B cell (primary cell): ENCODE measurements around the gene CADM2. TPM values are rescaled to one million over a fixed set of nuclear protein-coding genes. Genes with fewer than 3 reads are reported as not detected.

Experiments
- ATAC-seq: fragments of 200-7000 bp; cut with Tn5 transposase; one replicate; pipeline ENCODE4 v1.10.0; 2021; ENCODE audit warnings: low read depth, mild to moderate bottlenecking, moderate number of reproducible peaks, moderate library complexity
- CTCF ChIA-PET: fragments of 350-600 bp; sonication (Branson Sonifier 250); formaldehyde crosslinking; loops from one replicate; lab custom pipeline; 2021; ENCODE audit warnings: antibody characterized with exemption, inconsistent platforms; lab: Charles Lee
- POLR2A ChIA-PET: fragments of 350-600 bp; sonication (Branson Sonifier 250); formaldehyde crosslinking; loops from one replicate; lab custom pipeline; 2021; ENCODE audit warnings: antibody characterized with exemption; lab: Charles Lee
- DNase-seq: peaks from one replicate; pipeline ENCODE4 v3.0.0; 2013
- H2AFZ ChIP-seq: 2 replicates; pipeline ENCODE4 v1.6.1; 2012; ENCODE audit warnings: mild to moderate bottlenecking, low read depth, low read length; ENCODE audit not compliant: insufficient read depth, poor library complexity, severe bottlenecking
- H3K27ac ChIP-seq, 2 donors: 1 replicate in 1 of 2; 2 replicates in 1 of 2; pipeline ENCODE4 v1.5.1; 2012 to 2013; ENCODE audit warnings: low read length in 2 of 2, mild to moderate bottlenecking in 2 of 2, moderate library complexity in 1 of 2
- H3K27me3 ChIP-seq, 4 experiments: fragments of 200-600 bp in 1 of 4; sonication (generic) in 1 of 4; replicated peaks in 1 of 4; 1 replicate in 2 of 4; 2 replicates in 2 of 4; pipeline versions ENCODE4 v1.6.1 to v1.7.0; 2013 to 2016; ENCODE audit warnings: low read length in 3 of 4, mild to moderate bottlenecking in 2 of 4, mixed read lengths in 1 of 4, moderate library complexity in 1 of 4; ENCODE audit not compliant: insufficient read depth in 4 of 4, control insufficient read depth in 3 of 4; ENCODE audit errors: control extremely low read depth in 1 of 4
- H3K36me3 ChIP-seq, 2 experiments: replicated peaks in 1 of 2; 1 replicate in 1 of 2; 2 replicates in 1 of 2; pipeline versions ENCODE4 v1.6.1 to v1.7.1; 2013; ENCODE audit warnings: low read length in 1 of 2; ENCODE audit not compliant: insufficient read depth in 2 of 2, control insufficient read depth in 1 of 2; ENCODE audit errors: control extremely low read depth in 1 of 2, extremely low read depth in 1 of 2
- H3K4me1 ChIP-seq, 2 donors: fragments of 200-600 bp in 1 of 2; sonication (generic) in 1 of 2; 1 replicate in 1 of 2; 2 replicates in 1 of 2; pipeline versions ENCODE4 v1.5.1 to v1.6.1; 2013 to 2017; ENCODE audit warnings: low read length in 2 of 2; ENCODE audit not compliant: control insufficient read depth in 2 of 2, insufficient read depth in 2 of 2
- H3K4me2 ChIP-seq: replicated peaks from 2 replicates; pipeline ENCODE3; 2012; ENCODE audit warnings: mild to moderate bottlenecking, low read depth, low read length; ENCODE audit not compliant: poor library complexity, severe bottlenecking
- H3K4me3 ChIP-seq, 5 experiments: fragments of 200-600 bp in 1 of 5; sonication (generic) in 1 of 5; 1 replicate in 3 of 5; 2 replicates in 2 of 5; pipeline versions ENCODE4 v1.5.1 to v1.7.0; 2011 to 2016; ENCODE audit warnings: low read length in 4 of 5, mild to moderate bottlenecking in 4 of 5, low read depth in 2 of 5, control low read depth in 1 of 5, moderate library complexity in 1 of 5; ENCODE audit not compliant: insufficient read depth in 1 of 5; ENCODE audit errors: control extremely low read depth in 1 of 5, extremely low read depth in 1 of 5
- H3K79me2 ChIP-seq: fragments of 200-600 bp; sonication (generic); one replicate; pipeline ENCODE4 v1.6.0; 2016; ENCODE audit warnings: low read length; ENCODE audit not compliant: control insufficient read depth, insufficient read depth
- H3K9ac ChIP-seq: fragments of 200-600 bp; sonication (generic); 2 replicates; pipeline ENCODE4 v1.6.1; 2017; ENCODE audit warnings: mild to moderate bottlenecking, low read length, moderate library complexity
- H3K9me3 ChIP-seq, 3 donors: one replicate each; pipeline versions ENCODE4 v1.6.1 to v1.7.1; 2013; ENCODE audit warnings: low read length in 2 of 3; ENCODE audit not compliant: control insufficient read depth in 2 of 3, insufficient read depth in 1 of 3; ENCODE audit errors: control extremely low read depth in 1 of 3
- H4K20me1 ChIP-seq: 2 replicates; pipeline ENCODE4 v1.6.0; 2012; ENCODE audit warnings: mild to moderate bottlenecking, low read length; ENCODE audit not compliant: insufficient read depth, control insufficient read depth, poor library complexity, severe bottlenecking
- H3K27ac Mint-ChIP-seq: one replicate; pipeline ENCODE4 v1.8.0; 2021; ENCODE audit warnings: mixed read lengths
- H3K27me3 Mint-ChIP-seq: one replicate; pipeline ENCODE4 v1.8.0; 2021; ENCODE audit warnings: mixed read lengths
- H3K4me1 Mint-ChIP-seq: one replicate; pipeline ENCODE4 v1.8.0; 2021; ENCODE audit warnings: mixed read lengths
- H3K4me3 Mint-ChIP-seq: one replicate; pipeline ENCODE4 v1.8.0; 2021; ENCODE audit warnings: mixed read lengths
- H3K9me3 Mint-ChIP-seq: one replicate; pipeline ENCODE4 v1.8.0; 2022; ENCODE audit warnings: mixed read lengths; ENCODE audit not compliant: insufficient read depth
- CTCF ChIP-seq: fragments of 200-600 bp; IDR thresholded peaks from one replicate; pipeline ENCODE4 v1.8.0; 2022; ENCODE audit warnings: antibody characterized with exemption, mild to moderate bottlenecking
- EZH2 ChIP-seq: IDR thresholded peaks from 2 replicates; pipeline ENCODE4 v1.6.1; 2012; ENCODE audit warnings: borderline replicate concordance, low read depth, mild to moderate bottlenecking, moderate library complexity, low read length; ENCODE audit not compliant: insufficient read depth, poor library complexity, severe bottlenecking
- WGBS: methylation state at CpG from one replicate; pipeline ENCODE4 v1.1.5; 2013; ENCODE audit warnings: missing lambda C conversion rate; ENCODE audit not compliant: insufficient coverage; 5-methylcytosine and 5-hydroxymethylcytosine counted together
- intact Hi-C: fragments of 100-400 bp; cut with micrococcal nuclease; formaldehyde crosslinking; loops from one replicate; pipeline ENCODE4 v1.10.0; 2022
- polyA plus RNA-seq: library from polyadenylated mRNA; depleted of rRNA; stranded (reverse); fragments of >200 nt; gene quantifications from 2 replicates; pipeline ENCODE4 v1.2.3, GENCODE V29; 2012
- total RNA-seq, 2 donors: library from RNA; stranded (reverse); fragments of 120-200 nt in 1 of 2; gene quantifications; 1 replicate in 1 of 2; 2 replicates in 1 of 2; pipeline versions ENCODE4 v1.2.3 to v1.2.4, GENCODE V29; 2013 to 2022

Gene CADM2
- total and polyA plus RNA-seq, 2 donors (not counting 1 experiment from before 2014, with no cell fraction given), result 0.10 to 0.37 TPM

GRCh38 chr3:85539232-85539631, 580.4 kb downstream of the CADM2 start:
- CTCF ChIA-PET, result no interaction called here
- H3K9me3 Mint-ChIP-seq, result no peaks in the 10 kb centered on the region
- H3K79me2 ChIP-seq, result no peaks in the 10 kb centered on the region
- H3K27me3 Mint-ChIP-seq, result no peaks in the 10 kb centered on the region
- no peaks in the 10 kb centered on the region for H3K9me3 ChIP-seq
- H3K4me2 ChIP-seq, result no peak overlapping the region
- TF ChIP-seq EZH2 (no peak), CTCF (no peak)
- no peak overlapping the region for H3K27ac ChIP-seq
- H3K4me1 ChIP-seq, result no peaks in the 10 kb centered on the region
- no peak overlapping the region for H3K27ac Mint-ChIP-seq
- H3K4me1 Mint-ChIP-seq, result no peaks in the 10 kb centered on the region
- WGBS, result no CpG with 5 or more reads among the region's 1 CpG
- DNase-seq (no peak), ATAC-seq (no peak)
- no peak overlapping the region for H3K4me3 Mint-ChIP-seq
- H3K36me3 ChIP-seq, result no peaks in the 10 kb centered on the region
- intact Hi-C loops, result no loop called here
- no peaks in the 10 kb centered on the region for H4K20me1 ChIP-seq
- no peak overlapping the region for H3K4me3 ChIP-seq
- H2AFZ ChIP-seq, result no peak overlapping the region
- no peak overlapping the region for H3K9ac ChIP-seq
- POLR2A ChIA-PET, result no interaction called here
- H3K27me3 ChIP-seq, result no peaks in the 10 kb centered on the region

GRCh38 chr3:85554153-85554552, 595.4 kb downstream of the CADM2 start:
- H3K9me3 Mint-ChIP-seq, result no peaks in the 10 kb centered on the region
- TF ChIP-seq EZH2 (no peak), CTCF (no peak)
- H4K20me1 ChIP-seq, result no peaks in the 10 kb centered on the region
- no peaks in the 10 kb centered on the region for H3K9me3 ChIP-seq
- no peak for DNase-seq
- no peak overlapping the region for H3K9ac ChIP-seq
- no peaks in the 10 kb centered on the region for H3K4me1 Mint-ChIP-seq
- ChIA-PET POLR2A (no interaction called here), CTCF (no interaction called here)
- no peaks in the 10 kb centered on the region for H3K79me2 ChIP-seq
- no peak overlapping the region for H3K27ac ChIP-seq
- no peak overlapping the region for H3K4me3 ChIP-seq
- intact Hi-C loops, result no loop called here
- H3K4me1 ChIP-seq, result no peaks in the 10 kb centered on the region
- H3K27me3 Mint-ChIP-seq, result no peaks in the 10 kb centered on the region
- H3K4me3 Mint-ChIP-seq, result no peak overlapping the region
- WGBS, result 79% methylated on average over 8 of the region's 10 CpGs
- no peaks in the 10 kb centered on the region for H3K27me3 ChIP-seq
- H3K36me3 ChIP-seq, result no peaks in the 10 kb centered on the region
- no peak overlapping the region for H2AFZ ChIP-seq
- ATAC-seq, result no peak
- no peak overlapping the region for H3K4me2 ChIP-seq
- no peak overlapping the region for H3K27ac Mint-ChIP-seq
